ENCODE measurements around the gene PXDN. TPM values are rescaled to one million over a fixed set of nuclear protein-coding genes. Genes with fewer than 3 reads are reported as not detected.
"Not testable (repeated sequence)": the region's sequence is repeated elsewhere in the genome, so short reads cannot be mapped to it uniquely, and the experiment has no call there.

The PXDN gene
- total RNA-seq, 2 donors from 2014 or later: 9.5 to 20.0 TPM

DNA sequence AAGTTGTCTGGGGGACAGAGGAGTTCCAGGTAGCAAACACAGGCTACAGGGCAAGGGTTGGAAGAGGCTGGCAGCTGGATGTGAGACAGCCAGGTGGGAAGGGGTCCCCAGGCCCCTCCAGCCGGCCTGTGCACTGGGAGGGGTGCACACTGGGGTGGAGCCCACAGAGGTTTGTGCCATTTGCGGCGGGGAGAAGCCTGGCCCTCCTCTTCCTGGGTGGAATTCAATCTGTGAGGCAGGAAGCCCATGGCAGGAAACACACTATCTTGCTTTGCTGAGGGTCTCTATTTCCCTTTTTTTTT is 63.3 kb downstream of the PXDN start:
- Histone ChIP-seq H3K4me3 (no peak overlapping the region), H3K9me3 (no peaks in the 10 kb centered on the region), H3K4me1 (no peaks in the 10 kb centered on the region), H3K36me3 (no peaks in the 10 kb centered on the region), H3K27ac (no peak overlapping the region), H3K9ac (ENCODE audit: low read depth in 2 of 2, low read length in 2 of 2) (no peak overlapping the region), H3K27me3 (no peaks in the 10 kb centered on the region)
- no peak for DNase-seq
- intact Hi-C loops (cut with DNase I): no loop called here
- TF ChIP-seq, protein P1, sequence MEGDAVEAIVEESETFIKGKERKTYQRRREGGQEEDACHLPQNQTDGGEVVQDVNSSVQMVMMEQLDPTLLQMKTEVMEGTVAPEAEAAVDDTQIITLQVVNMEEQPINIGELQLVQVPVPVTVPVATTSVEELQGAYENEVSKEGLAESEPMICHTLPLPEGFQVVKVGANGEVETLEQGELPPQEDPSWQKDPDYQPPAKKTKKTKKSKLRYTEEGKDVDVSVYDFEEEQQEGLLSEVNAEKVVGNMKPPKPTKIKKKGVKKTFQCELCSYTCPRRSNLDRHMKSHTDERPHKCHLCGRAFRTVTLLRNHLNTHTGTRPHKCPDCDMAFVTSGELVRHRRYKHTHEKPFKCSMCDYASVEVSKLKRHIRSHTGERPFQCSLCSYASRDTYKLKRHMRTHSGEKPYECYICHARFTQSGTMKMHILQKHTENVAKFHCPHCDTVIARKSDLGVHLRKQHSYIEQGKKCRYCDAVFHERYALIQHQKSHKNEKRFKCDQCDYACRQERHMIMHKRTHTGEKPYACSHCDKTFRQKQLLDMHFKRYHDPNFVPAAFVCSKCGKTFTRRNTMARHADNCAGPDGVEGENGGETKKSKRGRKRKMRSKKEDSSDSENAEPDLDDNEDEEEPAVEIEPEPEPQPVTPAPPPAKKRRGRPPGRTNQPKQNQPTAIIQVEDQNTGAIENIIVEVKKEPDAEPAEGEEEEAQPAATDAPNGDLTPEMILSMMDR (IDR thresholded peaks at IDR 0.05): no peak

DNA sequence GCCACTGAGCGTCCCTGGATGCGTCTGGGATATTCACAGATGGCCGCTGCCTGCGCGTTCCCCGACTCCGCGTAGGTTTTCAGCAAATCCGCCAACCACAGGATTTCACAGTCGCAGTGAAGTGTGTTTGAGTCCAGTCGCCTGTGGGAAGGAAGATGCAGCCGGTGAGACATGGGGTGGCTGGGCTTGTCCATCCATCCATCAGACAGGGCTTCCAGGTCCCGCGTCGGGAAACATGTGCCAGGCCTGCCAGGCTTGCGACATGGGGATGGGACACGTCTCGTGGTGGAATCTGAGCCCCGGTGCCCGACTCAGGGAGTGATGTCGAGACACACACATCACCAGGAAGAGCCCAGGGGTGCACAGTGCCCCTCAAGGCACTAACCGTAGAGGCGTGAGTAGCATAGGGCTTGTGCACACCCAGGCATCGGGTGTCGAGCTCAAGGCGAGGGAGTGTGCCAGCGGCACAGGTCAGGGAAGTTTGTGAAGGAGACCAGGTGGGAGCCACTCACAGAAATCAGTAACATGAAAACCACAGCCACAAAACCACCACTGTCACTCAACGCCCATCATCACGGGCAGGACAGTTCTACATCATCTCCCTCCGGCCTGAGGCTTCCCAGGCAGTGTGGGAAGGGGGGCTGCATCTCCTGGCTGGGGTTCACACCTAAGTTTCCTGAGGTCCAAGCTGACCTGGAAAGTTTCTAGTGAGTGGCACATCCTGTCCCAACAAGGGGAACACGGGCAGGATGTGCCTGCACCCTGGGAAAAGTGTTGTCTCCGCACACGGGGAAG is 63.9 kb downstream of the PXDN start:
- H3K36me3 ChIP-seq: no peaks in the 10 kb centered on the region
- no peaks in the 10 kb centered on the region for H3K27me3 ChIP-seq
- intact Hi-C loops (cut with DNase I): no loop called here
- H3K27ac ChIP-seq: no peak overlapping the region
- H3K4me3 ChIP-seq: no peak overlapping the region
- TF ChIP-seq, protein P1 (IDR thresholded peaks at IDR 0.05): no peak
- no peak for DNase-seq
- H3K4me1 ChIP-seq: no peaks in the 10 kb centered on the region
- no peak overlapping the region for H3K9ac ChIP-seq (ENCODE audit: low read depth in 2 of 2, low read length in 2 of 2)
- H3K9me3 ChIP-seq: no peaks in the 10 kb centered on the region

DNA sequence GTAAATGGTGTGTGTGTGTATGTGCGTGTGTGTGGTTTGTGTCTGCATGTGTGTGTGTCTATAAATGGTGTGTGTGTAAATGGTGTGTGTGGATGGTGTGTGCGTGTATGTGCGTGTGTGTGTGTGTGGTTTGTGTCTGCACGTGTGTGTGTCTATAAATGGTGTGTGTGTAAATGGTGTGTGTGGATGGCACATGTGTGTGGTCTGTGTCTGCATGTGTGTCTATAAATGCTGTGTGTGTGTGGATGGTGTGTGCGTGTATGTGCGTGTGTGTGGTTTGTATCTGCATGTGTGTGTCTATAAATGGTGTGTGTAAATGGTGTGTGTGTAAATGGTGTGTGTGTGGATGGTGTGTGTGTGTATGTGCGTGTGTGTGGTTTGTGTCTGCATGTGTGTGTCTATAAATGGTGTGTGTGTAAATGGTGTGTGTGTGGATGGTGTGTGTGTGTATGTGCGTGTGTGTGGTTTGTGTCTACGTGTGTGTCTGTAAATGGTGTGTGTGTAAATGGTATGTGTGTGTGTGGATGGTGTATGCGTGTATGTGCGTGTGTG is 64.8 kb downstream of the PXDN start:
- H3K4me3 ChIP-seq; H3K36me3 ChIP-seq; H3K9ac ChIP-seq (ENCODE audit: low read depth in 2 of 2, low read length in 2 of 2); H3K27me3 ChIP-seq; DNase-seq; H3K4me1 ChIP-seq; H3K9me3 ChIP-seq; H3K27ac ChIP-seq: not testable (repeated sequence)
- intact Hi-C loops (cut with DNase I): loop anchor here (10.0 kb wide), 1 partner anchor 65 kb away; the partner anchor contains the start of gene PXDN

DNA sequence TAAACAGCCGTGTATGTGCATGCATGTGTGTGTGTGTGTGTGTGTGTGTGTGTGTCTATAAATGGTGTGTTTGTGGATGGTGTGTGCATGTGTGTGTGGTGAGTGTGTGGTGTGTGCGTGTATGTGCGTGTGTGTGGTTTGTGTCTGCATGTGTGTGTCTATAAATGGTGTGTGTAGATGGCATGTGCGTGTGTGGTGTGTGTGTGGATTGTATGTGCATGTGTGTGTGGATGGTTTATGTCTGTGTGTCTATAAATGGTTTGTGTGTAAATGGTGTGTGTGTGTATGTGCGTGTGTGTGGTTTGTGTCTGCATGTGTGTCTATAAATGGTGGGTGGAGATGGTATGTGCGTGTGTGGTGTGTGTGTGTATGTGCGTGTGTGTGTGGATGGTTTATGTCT is 65.2 kb downstream of the PXDN start:
- H3K9ac ChIP-seq (ENCODE audit: low read depth in 2 of 2, low read length in 2 of 2); H3K4me1 ChIP-seq; H3K9me3 ChIP-seq; H3K27ac ChIP-seq; DNase-seq; H3K36me3 ChIP-seq; H3K4me3 ChIP-seq; H3K27me3 ChIP-seq: not testable (repeated sequence)
- intact Hi-C loops (cut with DNase I): loop anchor here (10.0 kb wide), 1 partner anchor 66 kb away; the partner anchor contains the start of gene PXDN

DNA sequence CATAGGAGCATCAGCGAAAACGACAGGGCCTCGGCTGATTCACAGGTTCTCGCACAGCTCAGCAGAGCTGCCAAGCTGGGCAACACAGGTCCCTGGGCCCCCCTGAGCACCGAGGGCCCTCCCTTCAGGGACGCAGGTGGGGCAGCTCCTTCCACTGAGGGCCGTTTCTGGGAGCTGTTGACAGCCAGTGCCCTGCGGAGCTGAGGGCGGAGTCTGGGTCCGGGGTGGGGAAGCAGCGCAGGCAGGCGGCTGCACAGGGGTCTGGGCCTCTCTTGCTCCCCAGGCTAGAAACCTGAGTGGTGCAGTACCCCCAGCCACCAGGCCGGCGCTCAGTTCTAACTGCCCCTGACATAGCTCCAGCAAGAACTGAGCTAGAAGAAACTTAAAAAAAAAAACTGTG is 65.7 kb downstream of the PXDN start:
- Histone ChIP-seq H3K9ac (ENCODE audit: low read depth in 2 of 2, low read length in 2 of 2) (no peak overlapping the region), H3K9me3 (no peaks in the 10 kb centered on the region), H3K27me3 (no peaks in the 10 kb centered on the region), H3K4me1 (no peaks in the 10 kb centered on the region), H3K27ac (no peak overlapping the region), H3K4me3 (no peak overlapping the region), H3K36me3 (no peaks in the 10 kb centered on the region)
- no peak for DNase-seq
- TF ChIP-seq, protein P1 (IDR thresholded peaks at IDR 0.05): no peak
- intact Hi-C loops (cut with DNase I): loop anchor here (10.0 kb wide), 1 partner anchor 66 kb away; the partner anchor contains the start of gene PXDN

DNA sequence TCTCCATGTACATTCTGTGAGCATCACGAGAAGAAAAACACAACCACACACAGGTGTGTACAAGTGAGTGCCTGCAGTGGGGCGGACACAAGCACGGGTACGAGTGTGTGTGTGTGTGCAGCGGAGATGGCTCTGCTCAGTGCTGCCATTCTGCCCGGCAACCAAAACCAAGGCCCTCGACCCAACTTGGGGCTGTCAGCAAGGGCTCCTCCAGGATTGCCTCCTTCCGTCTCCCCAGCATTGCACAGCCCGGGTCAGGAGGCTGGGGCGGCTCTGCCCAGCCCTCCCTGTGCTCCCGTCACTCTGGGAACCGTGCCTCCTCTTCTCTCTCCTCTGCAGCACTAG is 66.5 kb downstream of the PXDN start:
- Histone ChIP-seq H3K27ac (no peak overlapping the region), H3K36me3 (no peaks in the 10 kb centered on the region), H3K9ac (ENCODE audit: low read depth in 2 of 2, low read length in 2 of 2) (no peak overlapping the region), H3K4me3 (no peak overlapping the region), H3K27me3 (no peaks in the 10 kb centered on the region), H3K9me3 (no peaks in the 10 kb centered on the region), H3K4me1 (no peaks in the 10 kb centered on the region)
- no peak for DNase-seq
- intact Hi-C loops (cut with DNase I): loop anchor here (10.0 kb wide), 1 partner anchor 67 kb away; the partner anchor contains the start of gene PXDN
- TF ChIP-seq, protein P1 (IDR thresholded peaks at IDR 0.05): no peak
